OCI-LY3 (cell line): Measurements from ENCODE around the gene CLDN1.

Source experiments
- H2AFZ ChIP-seq: fragments of 200-600, 300-600 bp; shearing (Covaris generic); 2 replicates; pipeline ENCODE4 v1.6.0; 2014; ENCODE audit warnings: antibody characterized with exemption, low read depth, low read length
- H3K27ac ChIP-seq: fragments of 200-600, 300-600 bp; sonication (generic); 2 replicates; pipeline ENCODE4 v1.5.1; 2014; ENCODE audit warnings: mild to moderate bottlenecking, low read length, moderate library complexity, mixed read lengths
- H3K27me3 ChIP-seq: fragments of 200-600, 300-600 bp; sonication (generic); 2 replicates; pipeline ENCODE4 v1.6.1; 2014; ENCODE audit warnings: low read depth, low read length, mixed read lengths
- H3K36me3 ChIP-seq: fragments of 200-600, 300-600 bp; sonication (generic); replicated peaks from 2 replicates; pipeline ENCODE3; 2014; ENCODE audit warnings: low read depth, low read length, mixed read lengths
- H3K4me1 ChIP-seq: fragments of 300-600, 200-600 bp; sonication (generic); 2 replicates; pipeline ENCODE4 v1.6.1; 2014; ENCODE audit warnings: low read length, mixed read lengths
- H3K4me2 ChIP-seq: fragments of 200-600, 300-600 bp; sonication (generic); 2 replicates; pipeline ENCODE4 v1.6.1; 2014; ENCODE audit warnings: low read length, mixed read lengths
- H3K4me3 ChIP-seq: fragments of 300-600, 200-600 bp; sonication (generic); 2 replicates; pipeline ENCODE4 v1.5.1; 2014; ENCODE audit warnings: antibody characterized with exemption, mild to moderate bottlenecking, low read length, moderate library complexity
- H3K79me2 ChIP-seq: fragments of 300-600, 200-600 bp; shearing (Covaris generic); 2 replicates; pipeline ENCODE4 v1.6.1; 2014; ENCODE audit warnings: mild to moderate bottlenecking, low read length, mixed read lengths
- H3K9ac ChIP-seq: fragments of 300-600, 200-600 bp; shearing (Covaris generic); 2 replicates; pipeline ENCODE4 v1.6.0; 2014; ENCODE audit warnings: mild to moderate bottlenecking, low read length, moderate library complexity
- H3K9me3 ChIP-seq: fragments of 200-600, 300-600 bp; shearing (Covaris generic); 2 replicates; pipeline ENCODE4 v1.6.1; 2014; ENCODE audit warnings: low read length, mixed read lengths; ENCODE audit not compliant: insufficient read depth
- H4K20me1 ChIP-seq: fragments of 200-600, 300-600 bp; sonication (generic); 2 replicates; pipeline ENCODE4 v1.6.1; 2016; ENCODE audit warnings: low read length, mixed read lengths; ENCODE audit not compliant: insufficient read depth
- EZH2phosphoT487 ChIP-seq: fragments of 200-600 bp; shearing (Covaris generic); IDR thresholded peaks from 2 replicates; pipeline ENCODE4 v1.6.1; 2018; ENCODE audit warnings: antibody characterized with exemption, mixed run types, low read depth
- TF ChIP-seq, protein P1 (sequence below): fragments of 200-600, 300-600 bp; sonication (generic); IDR thresholded peaks from 2 replicates; pipeline ENCODE4 v1.5.1; 2014; ENCODE audit warnings: antibody characterized with exemption, low read length, low read depth

Gene CLDN1

DNA sequence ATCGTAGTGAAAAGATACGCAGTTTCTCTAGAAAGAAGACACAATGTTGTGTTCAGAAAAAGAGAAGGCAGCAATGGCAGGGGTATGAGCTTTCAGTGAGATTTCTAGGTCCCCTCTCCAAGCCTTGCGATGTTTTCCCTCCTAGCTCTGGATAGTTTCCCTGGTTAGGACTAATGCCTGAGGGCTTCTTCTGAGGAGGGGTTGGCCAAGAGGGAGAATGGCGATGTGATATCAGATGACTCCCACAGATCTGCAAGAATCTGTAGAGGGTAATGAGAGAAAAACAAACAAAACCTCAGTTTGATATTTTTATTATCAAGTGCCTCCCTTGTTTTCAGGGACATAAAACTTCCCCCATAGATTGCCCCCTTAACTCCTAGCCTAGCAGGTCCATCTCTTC is 4.1 kb upstream of the CLDN1 start:
- H2AFZ ChIP-seq = no peak overlapping the region
- no peak overlapping the region for H3K4me3 ChIP-seq
- H3K27ac ChIP-seq = no peak overlapping the region
- TF ChIP-seq, protein P1, sequence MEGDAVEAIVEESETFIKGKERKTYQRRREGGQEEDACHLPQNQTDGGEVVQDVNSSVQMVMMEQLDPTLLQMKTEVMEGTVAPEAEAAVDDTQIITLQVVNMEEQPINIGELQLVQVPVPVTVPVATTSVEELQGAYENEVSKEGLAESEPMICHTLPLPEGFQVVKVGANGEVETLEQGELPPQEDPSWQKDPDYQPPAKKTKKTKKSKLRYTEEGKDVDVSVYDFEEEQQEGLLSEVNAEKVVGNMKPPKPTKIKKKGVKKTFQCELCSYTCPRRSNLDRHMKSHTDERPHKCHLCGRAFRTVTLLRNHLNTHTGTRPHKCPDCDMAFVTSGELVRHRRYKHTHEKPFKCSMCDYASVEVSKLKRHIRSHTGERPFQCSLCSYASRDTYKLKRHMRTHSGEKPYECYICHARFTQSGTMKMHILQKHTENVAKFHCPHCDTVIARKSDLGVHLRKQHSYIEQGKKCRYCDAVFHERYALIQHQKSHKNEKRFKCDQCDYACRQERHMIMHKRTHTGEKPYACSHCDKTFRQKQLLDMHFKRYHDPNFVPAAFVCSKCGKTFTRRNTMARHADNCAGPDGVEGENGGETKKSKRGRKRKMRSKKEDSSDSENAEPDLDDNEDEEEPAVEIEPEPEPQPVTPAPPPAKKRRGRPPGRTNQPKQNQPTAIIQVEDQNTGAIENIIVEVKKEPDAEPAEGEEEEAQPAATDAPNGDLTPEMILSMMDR = no peak
- TF ChIP-seq EZH2phosphoT487 = no peak
- no peaks in the 10 kb centered on the region for H3K79me2 ChIP-seq
- no peaks in the 10 kb centered on the region for H4K20me1 ChIP-seq
- H3K36me3 ChIP-seq = no peaks in the 10 kb centered on the region
- no peaks in the 10 kb centered on the region for H3K27me3 ChIP-seq
- no peak overlapping the region for H3K4me2 ChIP-seq
- H3K9ac ChIP-seq = no peak overlapping the region
- peaks cover 8% of the 10 kb centered on the region for H3K4me1 ChIP-seq
- no peaks in the 10 kb centered on the region for H3K9me3 ChIP-seq

DNA sequence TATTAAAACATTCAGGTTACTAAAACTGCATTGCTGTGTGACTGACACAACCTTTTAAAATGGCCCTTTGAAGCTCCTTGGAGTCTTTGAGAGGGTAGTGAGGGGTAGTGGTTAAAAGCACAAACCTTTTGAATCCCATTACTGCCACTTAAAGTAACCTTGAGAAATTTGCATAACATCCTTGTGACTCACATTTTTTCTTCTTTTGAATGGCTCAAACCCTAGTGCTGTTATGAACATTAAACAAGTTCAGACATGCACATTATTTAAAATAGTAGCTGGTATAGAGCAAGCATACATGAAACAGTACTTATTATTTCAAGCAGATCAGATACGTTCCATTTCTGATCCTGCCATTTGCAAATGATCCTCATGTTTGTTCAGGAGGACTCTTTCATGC is 3.7 kb upstream of the CLDN1 start:
- no peaks in the 10 kb centered on the region for H3K79me2 ChIP-seq
- no peaks in the 10 kb centered on the region for H3K9me3 ChIP-seq
- H4K20me1 ChIP-seq = no peaks in the 10 kb centered on the region
- TF ChIP-seq, protein P1 = no peak
- no peak for TF ChIP-seq EZH2phosphoT487
- peaks cover 8% of the 10 kb centered on the region for H3K4me1 ChIP-seq
- H3K4me3 ChIP-seq = no peak overlapping the region
- no peak overlapping the region for H2AFZ ChIP-seq
- H3K36me3 ChIP-seq = no peaks in the 10 kb centered on the region
- H3K4me2 ChIP-seq = no peak overlapping the region
- no peak overlapping the region for H3K9ac ChIP-seq
- H3K27ac ChIP-seq = no peak overlapping the region
- H3K27me3 ChIP-seq = no peaks in the 10 kb centered on the region

DNA sequence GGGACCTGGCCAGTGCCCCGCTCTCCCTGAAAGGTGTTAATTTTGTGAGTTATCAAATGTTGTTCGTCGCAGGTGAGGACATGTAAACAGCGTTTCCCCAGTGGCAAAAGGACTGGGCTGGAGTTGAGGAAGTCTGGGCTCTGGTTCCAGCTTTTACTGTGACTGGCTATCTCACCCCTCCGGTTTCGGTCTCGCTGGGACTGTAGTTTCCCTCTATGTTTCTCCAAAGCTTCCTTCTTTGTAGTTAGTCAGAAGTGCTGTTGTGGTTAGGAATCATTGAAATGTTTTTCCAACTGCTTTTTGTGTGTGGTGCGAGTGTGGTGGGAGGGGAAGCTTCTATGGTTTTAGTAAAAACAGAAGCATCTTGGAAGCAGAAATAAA is 990 bp upstream of the CLDN1 start:
- Histone ChIP-seq H3K4me1 (peaks cover 8% of the 10 kb centered on the region), H3K36me3 (no peaks in the 10 kb centered on the region), H4K20me1 (no peaks in the 10 kb centered on the region), H3K9ac (no peak overlapping the region), H3K27ac (no peak overlapping the region), H3K27me3 (no peaks in the 10 kb centered on the region), H2AFZ (no peak overlapping the region), H3K4me2 (no peak overlapping the region), H3K4me3 (no peak overlapping the region), H3K9me3 (no peaks in the 10 kb centered on the region), H3K79me2 (no peaks in the 10 kb centered on the region)
- TF ChIP-seq, protein P1 = no peak
- no peak for TF ChIP-seq EZH2phosphoT487

DNA sequence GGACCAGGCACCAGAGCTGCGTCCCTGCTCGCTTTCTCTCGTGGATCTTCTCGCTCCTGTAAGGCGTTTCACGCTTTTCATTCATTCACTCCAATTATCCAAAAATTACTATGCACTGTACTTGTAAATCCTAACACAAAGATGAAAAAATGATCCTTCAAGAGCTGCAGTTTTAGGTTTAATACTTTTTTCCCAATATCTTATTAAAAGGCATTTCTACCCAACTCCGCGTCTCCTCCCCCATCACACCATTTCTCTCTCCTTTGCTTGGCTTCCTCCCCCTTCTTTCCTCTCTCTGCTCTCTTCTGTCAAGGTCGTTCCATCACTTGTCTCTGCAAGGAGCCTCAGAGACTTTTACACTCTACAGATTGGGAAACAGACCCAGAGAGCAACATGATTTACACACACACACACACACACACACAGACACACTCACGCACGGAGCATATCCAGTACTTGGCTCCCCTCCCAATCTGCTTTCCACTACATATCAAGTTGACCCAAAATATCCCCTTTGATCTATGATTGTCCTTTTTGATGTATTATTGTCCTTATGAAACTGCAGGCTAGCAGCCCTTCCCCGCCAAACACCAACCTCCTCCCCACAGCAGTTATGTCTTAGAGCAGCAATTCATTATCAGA is 479 bp upstream of the CLDN1 start:
- TF ChIP-seq EZH2phosphoT487 = no peak
- TF ChIP-seq, protein P1 = no peak
- no peak overlapping the region for H2AFZ ChIP-seq

More for the DNA sequence above, 479 bp upstream of the CLDN1 start:
- no peak overlapping the region for H3K4me2 ChIP-seq
- H4K20me1 ChIP-seq = no peaks in the 10 kb centered on the region
- no peaks in the 10 kb centered on the region for H3K79me2 ChIP-seq
- peaks cover 8% of the 10 kb centered on the region for H3K4me1 ChIP-seq
- no peak overlapping the region for H3K4me3 ChIP-seq
- no peaks in the 10 kb centered on the region for H3K9me3 ChIP-seq
- H3K9ac ChIP-seq = no peak overlapping the region
- no peaks in the 10 kb centered on the region for H3K36me3 ChIP-seq
- H3K27me3 ChIP-seq = no peaks in the 10 kb centered on the region
- H3K27ac ChIP-seq = no peak overlapping the region
